ENCODE data around the gene STK39. TPM values are rescaled to one million over a fixed set of nuclear protein-coding genes. Genes with fewer than 3 reads are reported as not detected.

The STK39 gene
- total and polyA plus RNA-seq, 9 of the 15 experiments (the other 6 are each of a cell fraction or from before 2014, with no cell fraction given): 0.19 to 0.76 (median 0.51) TPM

- Histone ChIP-seq H3K9ac (ENCODE audit: insufficient read depth in 1 of 2, low read depth in 2 of 2, low read length in 2 of 2) (no peak overlapping the region), H3K4me2 (ENCODE audit: insufficient read depth, low read length) (no peak overlapping the region), H3K4me1 (replicated peaks in 1 of 2; ENCODE audit: control insufficient read depth in 2 of 2, insufficient read depth in 2 of 2, low read length in 2 of 2) (no peaks in the 10 kb centered on the region), H4K20me1 (replicated peaks; ENCODE audit: control insufficient read depth, insufficient read depth, low read length) (no peaks in the 10 kb centered on the region), H3K27ac (ENCODE audit: extremely low read depth, low read depth, low read length) (no peak overlapping the region), H3K27me3 (ENCODE audit: control insufficient read depth in 2 of 2, insufficient read depth in 2 of 2, low read length in 2 of 2) (peaks cover 0 to 2% of the 10 kb centered on the region in 2 experiments; a peak in 3 of 5 replicates), H3K4me3 (no peak overlapping the region), H3K9me3 (replicated peaks; ENCODE audit: control insufficient read depth, insufficient read depth, low read depth, low read length) (no peaks in the 10 kb centered on the region), H3K79me2 (ENCODE audit: control insufficient read depth, insufficient read depth, low read length) (no peaks in the 10 kb centered on the region), H3K36me3 (ENCODE audit: control insufficient read depth, insufficient read depth, low read length) (no peaks in the 10 kb centered on the region), H2AFZ (ENCODE audit: low read depth, low read length) (no peak overlapping the region), H3K9me1 (ENCODE audit: control insufficient read depth, insufficient read depth, low read length) (no peaks in the 10 kb centered on the region)
- intact Hi-C loops (cut with micrococcal nuclease): no loop called here
- DNase-seq (ENCODE audit: extremely low read depth in 1 of 4, low spot score in 3 of 4) (no peak), ATAC-seq (no peak), FAIRE-seq (no peak)
- 0% methylated on average over 2 of the region's 2 CpGs for WGBS (ENCODE audit: insufficient coverage, low coverage, missing lambda C conversion rate)
- in situ Hi-C loops (cut with MboI): no loop called here
- ChIA-PET POLR2A (no interaction called here), CTCF (ENCODE audit: low intra/inter-chr PET ratio) (no interaction called here)
- BruUV-seq (replicated peaks): no TSS peak
- TF ChIP-seq RBM15 (IDR thresholded peaks at IDR 0.05; ENCODE audit: insufficient read depth, low read length) (no peak), PATZ1 (CRISPR knock-in tag; IDR thresholded peaks at IDR 0.05; ENCODE audit: borderline replicate concordance) (no peak), BMI1 (IDR thresholded peaks at IDR 0.05; ENCODE audit: low read length) (no peak), ZNF512 (tag; IDR thresholded peaks at IDR 0.05) (no peak)
Measured at GRCh38 chr2:168186452-168186851, 60.9 kb downstream of the STK39 start.

Measured in K562 (cell line).